Mucosa of gallbladder (tissue), 1 donor: Measurements from ENCODE around the gene TMEM187. TPM values are rescaled to one million over a fixed set of nuclear protein-coding genes. Genes with fewer than 3 reads are reported as not detected.

Experiments
- total RNA-seq: library from RNA; stranded (reverse); gene quantifications from one replicate; pipeline ENCODE4 v1.2.1, GENCODE V29; 2021
- donor health status: DM: no; HTN: no; CAD: no.

TMEM187 gene
- total RNA-seq, 1 donor from 2014 or later: 14.4 TPM

Other genes with a start within 250 kb of the TMEM187 start
- gene BCAP31, start 248.4 kb upstream of the TMEM187 start, total RNA-seq: 221 TPM
- 18.6 TPM for gene ABCD1, start 247.9 kb upstream of the TMEM187 start, total RNA-seq
- gene PLXNB3, start 208.5 kb upstream of the TMEM187 start, total RNA-seq: 65.3 TPM
- 5.8 TPM for gene SRPK3, start 191.7 kb upstream of the TMEM187 start, total RNA-seq
- gene IDH3G, start 178.4 kb upstream of the TMEM187 start, total RNA-seq: 51.5 TPM
- 401 TPM for gene SSR4, start 178.1 kb upstream of the TMEM187 start, total RNA-seq
- gene PDZD4, start 142.2 kb upstream of the TMEM187 start, total RNA-seq: 15.1 TPM
- 10.0 TPM for gene L1CAM, start 86.6 kb upstream of the TMEM187 start, total RNA-seq
- gene AVPR2, start 68.1 kb upstream of the TMEM187 start, total RNA-seq: 1.1 TPM
- 53.8 TPM for gene ARHGAP4, start 46.5 kb upstream of the TMEM187 start, total RNA-seq
- 81.6 TPM for gene NAA10, start 37.7 kb upstream of the TMEM187 start, total RNA-seq
- gene RENBP, start 28.1 kb upstream of the TMEM187 start, total RNA-seq: 19.5 TPM
- 69.5 TPM for gene HCFC1, start 936 bp upstream of the TMEM187 start, total RNA-seq
- 108 TPM for gene IRAK1, start 47.1 kb downstream of the TMEM187 start, total RNA-seq
- 64.9 TPM for gene MECP2, start 125.0 kb downstream of the TMEM187 start, total RNA-seq
- not detected for gene OPN1LW, start 171.5 kb downstream of the TMEM187 start, total RNA-seq
- gene OPN1MW, start 209.8 kb downstream of the TMEM187 start, total RNA-seq: not detected
- not detected for gene OPN1MW2, start 247.0 kb downstream of the TMEM187 start, total RNA-seq